ENCODE data around the gene PTPRS.

DNA sequence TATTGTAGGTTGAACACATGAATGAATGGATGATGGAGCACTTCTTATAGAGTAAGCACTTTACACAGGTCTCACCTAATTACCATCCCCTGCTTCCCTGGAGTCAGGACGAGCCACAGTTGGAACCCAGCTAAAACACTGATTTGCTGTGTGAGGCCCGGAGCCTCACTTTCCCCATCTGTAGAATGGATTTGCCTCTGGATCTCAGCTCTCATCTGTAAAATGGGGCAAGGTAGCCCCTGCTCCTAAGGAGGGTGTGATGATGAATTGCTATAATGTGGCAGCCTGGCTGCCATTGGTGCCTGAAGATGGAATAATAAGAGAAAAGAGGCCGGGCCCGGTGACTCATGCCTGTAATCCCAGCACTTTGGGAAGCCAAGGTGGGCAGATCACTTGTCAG lies 1.4 kb upstream of the PTPRS start:
- TF ChIP-seq, protein P1, sequence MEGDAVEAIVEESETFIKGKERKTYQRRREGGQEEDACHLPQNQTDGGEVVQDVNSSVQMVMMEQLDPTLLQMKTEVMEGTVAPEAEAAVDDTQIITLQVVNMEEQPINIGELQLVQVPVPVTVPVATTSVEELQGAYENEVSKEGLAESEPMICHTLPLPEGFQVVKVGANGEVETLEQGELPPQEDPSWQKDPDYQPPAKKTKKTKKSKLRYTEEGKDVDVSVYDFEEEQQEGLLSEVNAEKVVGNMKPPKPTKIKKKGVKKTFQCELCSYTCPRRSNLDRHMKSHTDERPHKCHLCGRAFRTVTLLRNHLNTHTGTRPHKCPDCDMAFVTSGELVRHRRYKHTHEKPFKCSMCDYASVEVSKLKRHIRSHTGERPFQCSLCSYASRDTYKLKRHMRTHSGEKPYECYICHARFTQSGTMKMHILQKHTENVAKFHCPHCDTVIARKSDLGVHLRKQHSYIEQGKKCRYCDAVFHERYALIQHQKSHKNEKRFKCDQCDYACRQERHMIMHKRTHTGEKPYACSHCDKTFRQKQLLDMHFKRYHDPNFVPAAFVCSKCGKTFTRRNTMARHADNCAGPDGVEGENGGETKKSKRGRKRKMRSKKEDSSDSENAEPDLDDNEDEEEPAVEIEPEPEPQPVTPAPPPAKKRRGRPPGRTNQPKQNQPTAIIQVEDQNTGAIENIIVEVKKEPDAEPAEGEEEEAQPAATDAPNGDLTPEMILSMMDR (IDR thresholded peaks at IDR 0.05): no peak
- TF ChIP-seq POLR2AphosphoS5 (IDR thresholded peaks at IDR 0.05; ENCODE audit: insufficient read depth in 1 of 2, low read depth in 1 of 2) (no peak), POLR2A (IDR thresholded peaks at IDR 0.05) (no peak)

Data from vagina (tissue), 2 donors.